IMR-90 (cell line): ENCODE measurements around the gene TOR1A. TPM values are rescaled to one million over a fixed set of nuclear protein-coding genes. Genes with fewer than 3 reads are reported as not detected.

Experiments
- ATAC-seq: fragments of 200-7000 bp; cut with Tn5 transposase; 2 replicates; pipeline ENCODE4 v1.9.1; 2020; ENCODE audit warnings: low read depth, mild to moderate bottlenecking, moderate library complexity
- BruUV-seq: library from RNA; stranded (reverse); fragments of 400-500 nt; replicated peaks from 2 replicates; lab custom pipeline; 2021; lab: Mats Ljungman, UMichigan
- CTCF ChIA-PET: fragments of 300-600 bp; formaldehyde crosslinking; extraction: SDS; loops from one replicate; lab custom pipeline; 2021; ENCODE audit warnings: antibody characterized with exemption; lab: Yijun Ruan, JAX
- POLR2A ChIA-PET: fragments of 300-600 bp; sonication (Branson Sonifier 250); formaldehyde crosslinking; loops from one replicate; lab custom pipeline; 2022; ENCODE audit warnings: antibody characterized with exemption; ENCODE audit not compliant: unreplicated experiment; lab: Charles Lee
- DNase-seq: peaks from one replicate; pipeline ENCODE4 v3.0.0; 2013
- H2AFZ ChIP-seq: replicated peaks from 2 replicates; pipeline ENCODE3; 2013; ENCODE audit warnings: low read length, mild to moderate bottlenecking; ENCODE audit not compliant: poor library complexity
- H2AK5ac ChIP-seq: 2 replicates; pipeline ENCODE4 v1.6.1; 2013; ENCODE audit warnings: low read depth, low read length, inconsistent platforms
- H2AK9ac ChIP-seq: replicated peaks from 2 replicates; pipeline ENCODE3; 2013; ENCODE audit warnings: mild to moderate bottlenecking, low read depth, low read length, moderate library complexity; ENCODE audit not compliant: poor library complexity
- H2BK120ac ChIP-seq: 2 replicates; pipeline ENCODE4 v1.6.1; 2013; ENCODE audit warnings: low read depth, low read length, inconsistent platforms
- H2BK15ac ChIP-seq: 3 replicates; pipeline ENCODE4 v1.6.1; 2013; ENCODE audit warnings: low read depth, low read length, inconsistent platforms
- H2BK20ac ChIP-seq: 2 replicates; pipeline ENCODE4 v1.6.1; 2013; ENCODE audit warnings: low read depth, mild to moderate bottlenecking, inconsistent platforms, low read length, moderate library complexity
- H2BK5ac ChIP-seq: 2 replicates; pipeline ENCODE4 v1.6.1; 2013; ENCODE audit warnings: mild to moderate bottlenecking, low read depth, low read length, inconsistent platforms; ENCODE audit not compliant: poor library complexity, severe bottlenecking
- H3K14ac ChIP-seq: replicated peaks from 2 replicates; pipeline ENCODE4 v1.6.1; 2013; ENCODE audit warnings: low read depth, low read length, inconsistent platforms
- H3K18ac ChIP-seq: 2 replicates; pipeline ENCODE4 v1.6.1; 2013; ENCODE audit warnings: low read depth, low read length, control low read depth
- H3K23ac ChIP-seq: 2 replicates; pipeline ENCODE4 v1.6.1; 2013; ENCODE audit warnings: low read depth, low read length, inconsistent platforms
- H3K27ac ChIP-seq: 2 replicates; pipeline ENCODE4 v1.5.1; 2013; ENCODE audit warnings: mild to moderate bottlenecking, control low read depth, low read length; ENCODE audit not compliant: insufficient read depth
- H3K27me3 ChIP-seq: 2 replicates; pipeline ENCODE4 v1.6.1; 2013; ENCODE audit warnings: low read length; ENCODE audit not compliant: control insufficient read depth, insufficient read depth
- H3K36me3 ChIP-seq: 2 replicates; pipeline ENCODE4 v1.6.1; 2013; ENCODE audit warnings: low read length, mixed read lengths; ENCODE audit not compliant: control insufficient read depth, insufficient read depth
- H3K4ac ChIP-seq: 2 replicates; pipeline ENCODE4 v1.6.1; 2013; ENCODE audit warnings: low read depth, low read length, inconsistent platforms
- H3K4me1 ChIP-seq: 2 replicates; pipeline ENCODE4 v1.6.1; 2013; ENCODE audit warnings: low read length, mixed read lengths; ENCODE audit not compliant: control insufficient read depth, insufficient read depth
- H3K4me2 ChIP-seq: 2 replicates; pipeline ENCODE4 v1.6.1; 2013; ENCODE audit warnings: low read depth, mild to moderate bottlenecking, control low read depth, low read length, moderate library complexity
- H3K4me3 ChIP-seq: 2 replicates; pipeline ENCODE4 v1.5.1; 2013; ENCODE audit warnings: low read depth, mild to moderate bottlenecking, control low read depth, low read length, moderate library complexity; ENCODE audit not compliant: insufficient read depth
- H3K56ac ChIP-seq: 2 replicates; pipeline ENCODE4 v1.6.1; 2013; ENCODE audit warnings: low read length, inconsistent platforms; ENCODE audit not compliant: insufficient read depth; ENCODE audit errors: extremely low read depth
- H3K79me1 ChIP-seq, 2 experiments: 2 replicates each; pipeline ENCODE4 v1.6.1; 2013; ENCODE audit warnings: low read length in 2 of 2, inconsistent platforms in 1 of 2, low read depth in 1 of 2
- H3K9ac ChIP-seq: 2 replicates; pipeline ENCODE4 v1.6.1; 2013; ENCODE audit warnings: low read depth, low read length, control low read depth
- H3K9me1 ChIP-seq: 2 replicates; pipeline ENCODE4 v1.6.1; 2013; ENCODE audit warnings: low read length, inconsistent platforms; ENCODE audit not compliant: insufficient read depth
- H3K9me3 ChIP-seq: 2 replicates; pipeline ENCODE4 v1.6.1; 2013; ENCODE audit warnings: low read length; ENCODE audit not compliant: control insufficient read depth, insufficient read depth
- H4K20me1 ChIP-seq: 2 replicates; pipeline ENCODE4 v1.6.1; 2013; ENCODE audit warnings: low read length, inconsistent platforms; ENCODE audit not compliant: insufficient read depth
- H4K5ac ChIP-seq: 2 replicates; pipeline ENCODE4 v1.6.1; 2013; ENCODE audit warnings: mild to moderate bottlenecking, low read depth, low read length, control low read depth
- H4K8ac ChIP-seq, 2 experiments: 2 replicates each; pipeline ENCODE4 v1.6.1; 2013; ENCODE audit warnings: low read depth in 2 of 2, low read length in 2 of 2, control low read depth in 1 of 2, inconsistent platforms in 1 of 2
- H4K91ac ChIP-seq: 2 replicates; pipeline ENCODE4 v1.6.1; 2013; ENCODE audit warnings: low read depth, low read length, inconsistent platforms; ENCODE audit not compliant: insufficient read depth
- CEBPB ChIP-seq: IDR thresholded peaks from 2 replicates; pipeline ENCODE4 v1.6.1; 2012; ENCODE audit warnings: low read depth, low read length, improper control_type of control experiment
- FOS ChIP-seq: fragments of 150-350 bp; IDR thresholded peaks from 2 replicates; pipeline ENCODE4 v1.6.1; 2016; ENCODE audit warnings: low read depth, low read length
- MAFK ChIP-seq: IDR thresholded peaks from 2 replicates; pipeline ENCODE4 v1.6.1; 2012; ENCODE audit warnings: low read depth, low read length, improper control_type of control experiment
- MAZ ChIP-seq: IDR thresholded peaks from 2 replicates; pipeline ENCODE4 v1.6.1; 2012; ENCODE audit warnings: low read depth, mild to moderate bottlenecking, low read length, improper control_type of control experiment, moderate library complexity, borderline replicate concordance
- MXI1 ChIP-seq: IDR thresholded peaks from 2 replicates; pipeline ENCODE4 v1.6.1; 2012; ENCODE audit warnings: low read depth, mild to moderate bottlenecking, low read length, moderate library complexity, borderline replicate concordance
- NFE2L2 ChIP-seq: fragments of 150-350 bp; IDR thresholded peaks from 2 replicates; pipeline ENCODE4 v1.6.1; 2016; ENCODE audit warnings: low read depth, mild to moderate bottlenecking, low read length
- POLR2A ChIP-seq: IDR thresholded peaks from 2 replicates; pipeline ENCODE4 v1.6.1; 2012; ENCODE audit warnings: mild to moderate bottlenecking, low read depth, low read length
- RAD21 ChIP-seq: IDR thresholded peaks from 2 replicates; pipeline ENCODE4 v1.6.1; 2012; ENCODE audit warnings: low read length, improper control_type of control experiment
- WGBS, 2 experiments: methylation state at CpG; one replicate each; pipeline versions ENCODE4 v1.1.5 to v1.1.7; 2013; ENCODE audit warnings: missing lambda C conversion rate in 2 of 2; ENCODE audit not compliant: insufficient read length in 1 of 2; ENCODE audit errors: extremely low coverage in 2 of 2; 5-methylcytosine and 5-hydroxymethylcytosine counted together
- dilution Hi-C: fragments of 300-500 bp; cut with HindIII; formaldehyde crosslinking; loops from one replicate; pipeline ENCODE4 v1.14.3; 2018; ENCODE audit warnings: low sequenced_read_pairs; ENCODE audit not compliant: unreplicated experiment
- in situ Hi-C: fragments of 300-500 bp; cut with MboI; formaldehyde crosslinking; loops from 3 replicates; pipeline ENCODE4 v1.14.3; 2019; ENCODE audit warnings: low sequenced_read_pairs, inconsistent platforms, mixed read lengths
- intact Hi-C: fragments of 100-400 bp; cut with micrococcal nuclease; formaldehyde crosslinking; loops from 2 replicates; pipeline ENCODE4 v1.10.0; 2022
- polyA plus RNA-seq, 3 experiments: library from polyadenylated mRNA; depleted of rRNA; stranded (reverse); fragments of >200 nt; gene quantifications; 2 replicates each; pipeline ENCODE4 v1.2.3, GENCODE V29; 2012; ENCODE audit warnings: low replicate concordance in 1 of 3
- total RNA-seq: library from RNA; depleted of rRNA; stranded (reverse); fragments of >200 nt; gene quantifications from 2 replicates; pipeline ENCODE4 v1.2.3, GENCODE V29; 2012
- TF ChIP-seq, protein P1 (sequence below): conservative IDR thresholded peaks from 2 replicates; pipeline ENCODE4 v1.5.1; 2012; ENCODE audit warnings: mild to moderate bottlenecking, low read depth, low read length, improper control_type of control experiment
- TF ChIP-seq, protein P2 (sequence below): fragments of 150-350 bp; IDR thresholded peaks from 2 replicates; pipeline ENCODE4 v1.6.1; 2016; ENCODE audit warnings: low read depth, mild to moderate bottlenecking, low read length, moderate library complexity, borderline replicate concordance
- TF ChIP-seq, protein P3 (sequence below): fragments of 150-350 bp; IDR thresholded peaks from 2 replicates; pipeline ENCODE4 v1.6.1; 2017; ENCODE audit warnings: mild to moderate bottlenecking, antibody characterized with exemption, low read length, low read depth

Gene TOR1A
- total and polyA plus RNA-seq, 2 of the 4 experiments (the other 2 are of a cell fraction), result 27.1 to 74.2 TPM

DNA sequence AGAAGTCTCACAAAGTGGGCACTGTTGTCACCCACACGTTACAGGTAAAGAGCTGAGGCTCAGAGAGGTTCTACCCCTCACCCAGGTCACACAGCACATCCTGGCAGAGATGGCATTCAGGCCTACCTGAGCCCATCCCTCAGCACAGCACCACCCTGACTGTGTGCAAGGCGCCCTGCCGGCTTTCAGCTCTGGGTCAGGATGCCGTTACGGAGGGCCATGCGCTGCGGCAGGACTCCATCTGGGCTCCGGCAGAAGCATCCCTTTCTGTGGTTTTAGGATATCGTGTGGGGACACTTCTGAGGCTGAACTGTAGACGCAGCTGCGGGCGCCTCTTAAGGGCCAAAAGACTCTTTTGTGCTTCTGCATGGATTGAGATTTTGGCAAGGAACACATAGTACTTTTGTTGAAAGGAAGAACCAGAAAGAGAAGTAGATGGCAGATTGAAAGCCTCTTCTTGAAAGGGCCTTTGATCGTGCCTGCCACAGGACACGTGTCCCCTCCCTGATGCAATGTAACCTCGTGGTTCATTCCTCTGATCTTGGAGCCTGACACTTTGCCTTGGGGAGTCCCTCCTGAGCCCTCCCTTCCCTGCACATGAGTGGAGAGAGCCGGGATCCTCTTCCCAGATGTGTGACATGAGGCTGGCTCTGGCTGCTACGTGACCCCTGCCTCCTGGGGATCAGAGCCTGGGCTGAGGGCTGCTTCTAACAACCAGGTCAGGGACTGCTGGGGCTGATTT is 42.6 kb upstream of the TOR1A start:
- Histone ChIP-seq H3K4me1 (no peaks in the 10 kb centered on the region), H2AK9ac (no peak overlapping the region), H2BK20ac (no peak overlapping the region), H2BK15ac (no peak overlapping the region), H3K27me3 (no peaks in the 10 kb centered on the region), H2BK120ac (no peak overlapping the region), H3K9me1 (0 out of 2 replicates have a peak, but pooled peaks cover 3% of the 10 kb centered on the region), H3K23ac (no peak overlapping the region), H3K4me2 (no peak overlapping the region), H4K20me1 (no peaks in the 10 kb centered on the region), H3K9ac (no peak overlapping the region), H4K91ac (no peak overlapping the region), H4K5ac (no peak overlapping the region), H3K14ac (no peak overlapping the region), H2BK5ac (no peak overlapping the region), H3K4me3 (no peak overlapping the region), H3K36me3 (peaks cover 33% of the 10 kb centered on the region), H3K56ac (no peak overlapping the region), H3K4ac (no peak overlapping the region), H3K79me1 (no peaks in the 10 kb centered on the region), H3K18ac (no peak overlapping the region), H3K9me3 (no peaks in the 10 kb centered on the region), H2AFZ (no peak overlapping the region), H3K27ac (no peak overlapping the region), H2AK5ac (no peak overlapping the region), H4K8ac (no peak overlapping the region)
- ChIA-PET POLR2A (no interaction called here), CTCF (no interaction called here)
- no peak for DNase-seq
- intact Hi-C loops, result no loop called here
- dilution Hi-C loops, result no loop called here
- ATAC-seq, result no peak
- no TSS peak for BruUV-seq
- 80% methylated on average over 6 of the region's 17 CpGs; no CpG with 5 or more reads in 1 of the 2 experiments for WGBS, 2 experiments
- TF ChIP-seq FOS (no peak), MAFK (no peak), MAZ (no peak), MXI1 (no peak), CEBPB (no peak), NFE2L2 (no peak), RAD21 (no peak), POLR2A (no peak)
- TF ChIP-seq, protein P1, sequence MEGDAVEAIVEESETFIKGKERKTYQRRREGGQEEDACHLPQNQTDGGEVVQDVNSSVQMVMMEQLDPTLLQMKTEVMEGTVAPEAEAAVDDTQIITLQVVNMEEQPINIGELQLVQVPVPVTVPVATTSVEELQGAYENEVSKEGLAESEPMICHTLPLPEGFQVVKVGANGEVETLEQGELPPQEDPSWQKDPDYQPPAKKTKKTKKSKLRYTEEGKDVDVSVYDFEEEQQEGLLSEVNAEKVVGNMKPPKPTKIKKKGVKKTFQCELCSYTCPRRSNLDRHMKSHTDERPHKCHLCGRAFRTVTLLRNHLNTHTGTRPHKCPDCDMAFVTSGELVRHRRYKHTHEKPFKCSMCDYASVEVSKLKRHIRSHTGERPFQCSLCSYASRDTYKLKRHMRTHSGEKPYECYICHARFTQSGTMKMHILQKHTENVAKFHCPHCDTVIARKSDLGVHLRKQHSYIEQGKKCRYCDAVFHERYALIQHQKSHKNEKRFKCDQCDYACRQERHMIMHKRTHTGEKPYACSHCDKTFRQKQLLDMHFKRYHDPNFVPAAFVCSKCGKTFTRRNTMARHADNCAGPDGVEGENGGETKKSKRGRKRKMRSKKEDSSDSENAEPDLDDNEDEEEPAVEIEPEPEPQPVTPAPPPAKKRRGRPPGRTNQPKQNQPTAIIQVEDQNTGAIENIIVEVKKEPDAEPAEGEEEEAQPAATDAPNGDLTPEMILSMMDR, result no peak
- TF ChIP-seq, protein P2, sequence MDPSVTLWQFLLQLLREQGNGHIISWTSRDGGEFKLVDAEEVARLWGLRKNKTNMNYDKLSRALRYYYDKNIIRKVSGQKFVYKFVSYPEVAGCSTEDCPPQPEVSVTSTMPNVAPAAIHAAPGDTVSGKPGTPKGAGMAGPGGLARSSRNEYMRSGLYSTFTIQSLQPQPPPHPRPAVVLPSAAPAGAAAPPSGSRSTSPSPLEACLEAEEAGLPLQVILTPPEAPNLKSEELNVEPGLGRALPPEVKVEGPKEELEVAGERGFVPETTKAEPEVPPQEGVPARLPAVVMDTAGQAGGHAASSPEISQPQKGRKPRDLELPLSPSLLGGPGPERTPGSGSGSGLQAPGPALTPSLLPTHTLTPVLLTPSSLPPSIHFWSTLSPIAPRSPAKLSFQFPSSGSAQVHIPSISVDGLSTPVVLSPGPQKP, result no peak
- TF ChIP-seq, protein P3, sequence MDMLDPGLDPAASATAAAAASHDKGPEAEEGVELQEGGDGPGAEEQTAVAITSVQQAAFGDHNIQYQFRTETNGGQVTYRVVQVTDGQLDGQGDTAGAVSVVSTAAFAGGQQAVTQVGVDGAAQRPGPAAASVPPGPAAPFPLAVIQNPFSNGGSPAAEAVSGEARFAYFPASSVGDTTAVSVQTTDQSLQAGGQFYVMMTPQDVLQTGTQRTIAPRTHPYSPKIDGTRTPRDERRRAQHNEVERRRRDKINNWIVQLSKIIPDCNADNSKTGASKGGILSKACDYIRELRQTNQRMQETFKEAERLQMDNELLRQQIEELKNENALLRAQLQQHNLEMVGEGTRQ, result no peak
- in situ Hi-C loops, result no loop called here
